Karpas-422 (cell line): ENCODE measurements around the gene OTOF. TPM values are rescaled to one million over a fixed set of nuclear protein-coding genes. Genes with fewer than 3 reads are reported as not detected.

ENCODE experiments used
- DNase-seq: peaks from one replicate; pipeline ENCODE4 v3.0.0-alpha.2; 2015
- H2AFZ ChIP-seq: fragments of 200-600 bp; sonication (generic); 2 replicates; pipeline ENCODE4 v1.6.1; 2014; ENCODE audit warnings: antibody characterized with exemption, low read length, mixed read lengths
- H3K27ac ChIP-seq: fragments of 200-600 bp; sonication (generic); 2 replicates; pipeline ENCODE4 v1.5.1; 2014; ENCODE audit warnings: mild to moderate bottlenecking, low read length, moderate library complexity
- H3K27me3 ChIP-seq: fragments of 200-600 bp; sonication (generic); 2 replicates; pipeline ENCODE4 v1.6.1; 2014; ENCODE audit warnings: low read length, mixed read lengths
- H3K36me3 ChIP-seq: fragments of 200-600 bp; sonication (generic); 2 replicates; pipeline ENCODE4 v1.6.1; 2014; ENCODE audit warnings: low read length, mixed read lengths; ENCODE audit not compliant: insufficient read depth
- H3K4me1 ChIP-seq: fragments of 200-600 bp; sonication (generic); 2 replicates; pipeline ENCODE4 v1.6.1; 2014; ENCODE audit warnings: mild to moderate bottlenecking, low read length, mixed read lengths
- H3K4me2 ChIP-seq: fragments of 200-600 bp; sonication (generic); 2 replicates; pipeline ENCODE4 v1.6.1; 2014; ENCODE audit warnings: low read length, low read depth, mild to moderate bottlenecking; ENCODE audit not compliant: poor library complexity, severe bottlenecking
- H3K4me3 ChIP-seq: fragments of 200-600 bp; sonication (generic); 2 replicates; pipeline ENCODE4 v1.5.1; 2014; ENCODE audit warnings: mild to moderate bottlenecking, antibody characterized with exemption, low read length, mixed read lengths
- H3K79me2 ChIP-seq: fragments of 200-600 bp; sonication (generic); 2 replicates; pipeline ENCODE4 v1.6.1; 2014; ENCODE audit warnings: mild to moderate bottlenecking, low read length, mixed read lengths
- H3K9ac ChIP-seq: fragments of 200-600 bp; sonication (generic); 2 replicates; pipeline ENCODE4 v1.6.0; 2014; ENCODE audit warnings: low read length
- H3K9me2 ChIP-seq: fragments of 200-600 bp; sonication (generic), shearing (Covaris generic); replicated peaks from 2 replicates; pipeline ENCODE4 v1.6.0; 2014; ENCODE audit warnings: mild to moderate bottlenecking, low read length, moderate library complexity; ENCODE audit not compliant: insufficient read depth
- H3K9me3 ChIP-seq: fragments of 300-700, 200-600 bp; sonication (generic); 2 replicates; pipeline ENCODE4 v1.6.1; 2014; ENCODE audit warnings: low read length, mixed read lengths
- H4K20me1 ChIP-seq: fragments of 200-600 bp; sonication (generic); 2 replicates; pipeline ENCODE4 v1.6.1; 2014; ENCODE audit warnings: mild to moderate bottlenecking, antibody characterized with exemption, low read length, low read depth; ENCODE audit not compliant: insufficient read depth
- total RNA-seq: library from RNA; depleted of rRNA; stranded (reverse); fragments of >200 nt; shearing (Covaris generic); gene quantifications from 2 replicates; pipeline ENCODE4 v1.2.3, GENCODE V29; 2014; ENCODE audit warnings: low replicate concordance

Gene OTOF
- total RNA-seq, 1 experiment from 2014 or later = 0.07 TPM

DNA sequence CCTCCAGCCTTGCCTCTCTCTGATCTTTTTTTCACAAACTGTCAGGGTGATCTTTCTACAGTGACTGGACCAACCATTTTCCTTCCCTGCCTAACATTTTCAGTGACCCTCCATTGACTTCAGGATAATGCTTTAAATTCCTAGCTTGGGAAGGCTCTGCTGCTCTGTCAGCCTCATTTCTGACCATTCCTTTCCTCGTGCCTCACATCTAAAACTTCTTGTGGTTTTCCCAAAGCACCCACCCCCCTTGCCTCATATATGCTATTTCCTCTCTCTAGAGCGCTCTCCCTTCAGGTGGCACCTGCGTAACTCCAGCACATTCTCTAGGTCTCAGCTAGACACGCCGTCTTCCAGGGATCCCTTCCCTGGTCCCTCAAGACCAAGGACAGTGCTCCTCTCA lies 39.0 kb downstream of the OTOF start:
- DNase-seq = no peak
- Histone ChIP-seq H3K9me3 (no peaks in the 10 kb centered on the region), H3K9ac (no peak overlapping the region)

DNA sequence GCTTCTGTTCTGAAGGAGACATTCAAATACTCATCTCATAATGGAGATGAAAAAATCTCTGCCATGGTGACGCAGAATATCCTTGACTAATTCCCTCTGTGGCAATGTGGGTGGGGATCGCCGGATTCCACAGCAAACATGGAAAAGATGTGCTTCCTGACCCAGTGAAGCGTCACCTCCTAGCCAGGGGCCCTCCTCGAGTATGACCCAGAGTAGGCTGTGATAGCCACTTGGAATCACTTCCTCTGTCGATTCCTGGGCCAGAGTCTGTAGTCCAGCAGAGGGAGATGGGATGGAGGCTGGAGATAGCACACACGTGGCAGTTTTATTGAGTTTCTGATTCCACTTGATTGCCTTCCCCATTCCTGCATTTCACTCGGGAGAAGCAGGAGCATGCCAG lies 39.4 kb downstream of the OTOF start:
- no peaks in the 10 kb centered on the region for H3K9me2 ChIP-seq
- DNase-seq = no peak
- H4K20me1 ChIP-seq = no peaks in the 10 kb centered on the region
- no peaks in the 10 kb centered on the region for H3K27me3 ChIP-seq
- H3K4me1 ChIP-seq = no peaks in the 10 kb centered on the region
- no peak overlapping the region for H3K4me3 ChIP-seq
- no peak overlapping the region for H3K4me2 ChIP-seq
- H3K36me3 ChIP-seq = no peaks in the 10 kb centered on the region
- H2AFZ ChIP-seq = no peak overlapping the region
- no peaks in the 10 kb centered on the region for H3K9me3 ChIP-seq
- no peak overlapping the region for H3K27ac ChIP-seq
- no peaks in the 10 kb centered on the region for H3K79me2 ChIP-seq
- no peak overlapping the region for H3K9ac ChIP-seq

More for the DNA sequence above, 39.0 kb downstream of the OTOF start:
- no peaks in the 10 kb centered on the region for H3K27me3 ChIP-seq
- H3K9me2 ChIP-seq = no peaks in the 10 kb centered on the region
- H3K36me3 ChIP-seq = no peaks in the 10 kb centered on the region
- H2AFZ ChIP-seq = no peak overlapping the region
- H3K4me2 ChIP-seq = no peak overlapping the region
- H3K4me3 ChIP-seq = no peak overlapping the region
- no peaks in the 10 kb centered on the region for H3K4me1 ChIP-seq
- no peaks in the 10 kb centered on the region for H4K20me1 ChIP-seq
- no peak overlapping the region for H3K27ac ChIP-seq
- H3K79me2 ChIP-seq = no peaks in the 10 kb centered on the region

DNA sequence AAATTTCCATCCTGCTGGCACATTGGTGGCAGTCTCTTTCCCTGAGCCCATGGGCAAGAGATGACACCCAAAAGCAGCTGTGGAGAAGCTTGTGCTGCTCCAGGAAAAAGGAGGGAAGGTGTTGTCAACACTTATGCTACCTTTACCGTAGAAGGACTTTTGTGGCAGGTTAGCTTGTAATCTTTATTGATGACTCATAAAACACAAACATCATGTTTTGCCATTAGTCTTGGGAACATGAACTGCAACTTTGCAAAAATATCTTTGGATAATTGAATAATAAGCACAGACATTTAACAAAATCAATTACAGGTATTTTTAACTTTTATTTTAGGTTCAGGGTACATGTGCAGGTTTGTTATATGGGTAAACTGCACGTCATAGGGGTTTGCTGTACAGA lies 42.8 kb downstream of the OTOF start:
- Histone ChIP-seq H3K9ac (no peak overlapping the region), H3K27me3 (no peaks in the 10 kb centered on the region), H3K27ac (no peak overlapping the region), H3K79me2 (no peaks in the 10 kb centered on the region), H3K9me3 (no peaks in the 10 kb centered on the region), H3K4me2 (no peak overlapping the region), H3K4me3 (no peak overlapping the region), H2AFZ (no peak overlapping the region), H3K36me3 (no peaks in the 10 kb centered on the region), H3K9me2 (no peaks in the 10 kb centered on the region), H3K4me1 (no peaks in the 10 kb centered on the region), H4K20me1 (no peaks in the 10 kb centered on the region)
- DNase-seq = no peak

DNA sequence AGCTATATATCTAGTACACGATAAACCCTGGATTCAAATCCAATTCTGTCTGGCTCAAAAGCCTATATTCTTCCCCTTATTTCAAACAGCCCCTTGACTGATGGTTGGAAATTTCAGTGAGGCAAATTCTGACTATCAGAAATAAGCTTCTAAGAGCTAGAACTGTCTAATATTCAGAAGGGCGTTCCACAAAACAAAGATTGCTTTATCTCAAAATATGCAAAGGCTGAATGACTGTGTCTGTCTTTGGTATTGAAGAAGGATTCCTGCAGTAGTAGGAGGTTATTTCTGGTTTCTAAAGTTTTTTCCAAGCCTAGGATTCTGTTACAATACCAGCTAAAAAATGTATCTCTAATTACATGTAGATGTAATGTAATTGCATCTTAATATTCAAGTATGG lies 45.1 kb downstream of the OTOF start:
- H3K4me3 ChIP-seq = no peak overlapping the region
- no peak overlapping the region for H3K27ac ChIP-seq
- H3K9ac ChIP-seq = no peak overlapping the region
- no peaks in the 10 kb centered on the region for H3K79me2 ChIP-seq
- no peaks in the 10 kb centered on the region for H3K36me3 ChIP-seq
- DNase-seq = no peak
- H3K4me2 ChIP-seq = no peak overlapping the region
- H2AFZ ChIP-seq = no peak overlapping the region
- H3K9me3 ChIP-seq = no peaks in the 10 kb centered on the region
- H3K4me1 ChIP-seq = no peaks in the 10 kb centered on the region
- H4K20me1 ChIP-seq = no peaks in the 10 kb centered on the region
- no peaks in the 10 kb centered on the region for H3K27me3 ChIP-seq
- no peaks in the 10 kb centered on the region for H3K9me2 ChIP-seq

DNA sequence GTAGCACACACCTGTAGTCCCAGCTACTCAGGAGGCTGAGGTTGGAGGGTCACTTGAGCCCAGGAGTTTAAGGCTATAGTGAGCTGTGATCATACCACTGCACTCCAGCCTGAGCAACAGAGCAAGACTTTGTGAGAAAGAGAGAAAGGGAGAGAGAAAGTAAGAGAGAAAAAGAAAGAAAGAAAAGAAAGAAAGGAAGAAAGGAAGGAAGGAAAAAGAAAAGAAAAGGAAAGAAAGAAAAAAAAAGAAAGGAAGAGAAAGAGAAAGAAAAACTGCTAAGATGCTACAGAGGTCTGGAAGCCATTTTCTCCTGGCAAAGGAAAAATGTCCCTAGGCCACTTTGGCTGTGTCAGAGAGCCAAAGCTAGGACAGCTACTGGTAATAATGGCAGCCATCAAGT lies 45.6 kb downstream of the OTOF start:
- H3K4me2 ChIP-seq = no peak overlapping the region
- H3K9me3 ChIP-seq = no peaks in the 10 kb centered on the region
- no peak for DNase-seq
- no peak overlapping the region for H3K27ac ChIP-seq
- no peaks in the 10 kb centered on the region for H3K9me2 ChIP-seq
- H3K36me3 ChIP-seq = no peaks in the 10 kb centered on the region
- no peaks in the 10 kb centered on the region for H3K27me3 ChIP-seq
- H4K20me1 ChIP-seq = no peaks in the 10 kb centered on the region
- no peak overlapping the region for H3K4me3 ChIP-seq
- no peak overlapping the region for H3K9ac ChIP-seq
- no peaks in the 10 kb centered on the region for H3K79me2 ChIP-seq
- H3K4me1 ChIP-seq = no peaks in the 10 kb centered on the region
- H2AFZ ChIP-seq = no peak overlapping the region

DNA sequence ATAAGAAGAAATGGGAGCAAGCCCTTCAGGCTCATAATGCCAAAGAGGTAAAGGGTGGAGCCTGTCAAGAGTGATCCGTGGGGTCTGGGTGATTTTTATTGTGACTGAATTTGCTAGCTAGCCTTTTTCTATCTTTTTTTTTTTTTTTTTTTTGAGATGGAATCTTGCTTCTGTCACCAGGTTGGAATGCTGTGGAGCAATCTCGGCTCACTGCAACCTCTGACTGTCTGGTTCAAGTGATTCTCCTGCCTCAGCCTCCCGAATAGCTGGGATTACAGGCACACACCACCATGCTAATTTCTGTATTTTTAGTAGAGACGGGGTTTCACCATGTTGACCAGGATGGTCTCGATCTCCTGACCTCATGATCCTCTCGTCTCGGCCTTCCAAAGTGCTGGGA lies 47.1 kb downstream of the OTOF start:
- no peak overlapping the region for H3K4me2 ChIP-seq
- H4K20me1 ChIP-seq = no peaks in the 10 kb centered on the region
- no peaks in the 10 kb centered on the region for H3K4me1 ChIP-seq
- no peak overlapping the region for H3K27ac ChIP-seq
- H3K4me3 ChIP-seq = no peak overlapping the region
- no peak for DNase-seq
- H3K9me2 ChIP-seq = no peaks in the 10 kb centered on the region
- H3K9me3 ChIP-seq = no peaks in the 10 kb centered on the region
- no peaks in the 10 kb centered on the region for H3K36me3 ChIP-seq
- no peaks in the 10 kb centered on the region for H3K27me3 ChIP-seq
- H2AFZ ChIP-seq = no peak overlapping the region
- no peaks in the 10 kb centered on the region for H3K79me2 ChIP-seq
- no peak overlapping the region for H3K9ac ChIP-seq

DNA sequence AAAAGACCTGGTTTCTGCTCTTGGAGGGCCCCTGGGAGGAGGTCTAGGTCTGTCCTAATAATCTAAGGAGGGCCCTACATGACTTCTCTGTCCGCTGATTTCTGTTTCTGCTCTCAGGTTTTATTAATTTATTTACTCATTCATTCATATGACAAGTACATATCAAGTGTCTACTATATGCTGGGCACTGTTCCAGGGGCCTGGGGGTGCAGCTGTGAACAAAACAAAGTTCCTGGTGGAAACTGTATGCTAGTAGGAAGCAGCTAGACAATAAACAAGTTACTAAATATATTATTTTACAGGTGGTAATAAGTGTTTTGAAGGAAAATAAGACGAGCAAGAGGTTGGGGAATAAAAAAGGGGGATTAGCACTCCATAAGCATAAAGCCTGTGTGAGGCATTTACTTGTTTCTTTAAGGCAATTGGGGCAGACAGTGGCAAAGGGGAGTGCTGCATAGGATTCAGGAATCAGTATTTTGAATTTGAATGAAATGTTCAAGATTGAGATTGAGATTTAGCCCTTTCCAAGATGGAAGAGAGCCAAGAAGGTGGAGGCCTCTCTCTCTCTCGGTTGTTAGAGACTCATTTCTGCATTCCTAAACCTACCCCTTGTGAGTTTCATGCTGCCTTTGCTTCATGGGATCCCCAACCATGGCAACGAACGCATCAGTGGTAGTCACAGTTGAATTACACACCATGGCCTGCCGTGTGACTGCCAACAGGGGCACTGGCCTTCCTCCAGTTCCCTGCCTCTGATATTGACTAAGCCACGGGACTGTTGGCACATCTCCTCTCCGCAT lies 47.9 kb downstream of the OTOF start:
- Histone ChIP-seq H3K4me1 (no peaks in the 10 kb centered on the region), H3K79me2 (no peaks in the 10 kb centered on the region), H3K27me3 (no peaks in the 10 kb centered on the region), H3K9me2 (no peaks in the 10 kb centered on the region), H2AFZ (no peak overlapping the region), H4K20me1 (no peaks in the 10 kb centered on the region), H3K9me3 (no peaks in the 10 kb centered on the region), H3K4me3 (no peak overlapping the region), H3K36me3 (no peaks in the 10 kb centered on the region), H3K9ac (no peak overlapping the region), H3K4me2 (no peak overlapping the region), H3K27ac (no peak overlapping the region)
- no peak for DNase-seq

DNA sequence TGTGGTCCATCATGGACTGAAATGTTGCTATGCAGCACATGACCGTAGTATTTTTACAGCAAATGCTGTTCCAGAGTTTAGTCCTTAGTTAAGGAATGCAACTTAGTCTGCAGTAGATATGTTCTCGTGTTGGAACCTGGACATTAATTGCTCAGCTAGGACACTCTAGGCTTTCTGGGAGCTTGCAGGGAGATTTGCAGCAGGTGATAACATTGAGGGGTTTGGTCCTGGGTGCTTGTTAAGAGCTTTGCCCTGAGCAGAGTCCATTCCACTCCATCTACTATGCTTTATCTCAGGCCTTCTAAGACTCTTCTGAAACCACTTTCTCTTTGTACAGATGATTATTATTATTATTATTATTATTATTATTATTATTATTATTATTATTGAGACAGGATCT lies 49.1 kb downstream of the OTOF start:
- Histone ChIP-seq H3K9me2 (no peaks in the 10 kb centered on the region), H3K36me3 (no peaks in the 10 kb centered on the region), H3K27ac (no peak overlapping the region), H3K4me1 (no peaks in the 10 kb centered on the region), H3K27me3 (no peaks in the 10 kb centered on the region), H3K4me2 (no peak overlapping the region), H3K9me3 (no peaks in the 10 kb centered on the region), H2AFZ (no peak overlapping the region), H3K4me3 (no peak overlapping the region), H3K79me2 (no peaks in the 10 kb centered on the region), H3K9ac (no peak overlapping the region), H4K20me1 (no peaks in the 10 kb centered on the region)
- DNase-seq = no peak
